OCI-LY1 (cell line): ENCODE data around the gene UTP11.

Source experiments
- H2AFZ ChIP-seq: fragments of 200-600 bp; sonication (generic), shearing (Covaris generic); 2 replicates; pipeline ENCODE4 v1.6.0; 2014; ENCODE audit warnings: antibody characterized with exemption, mild to moderate bottlenecking, low read length
- H3F3A ChIP-seq: fragments of 200-600 bp; sonication (generic), shearing (Covaris generic); 2 replicates; pipeline ENCODE4 v1.6.0; 2014; ENCODE audit warnings: mild to moderate bottlenecking, antibody characterized with exemption, low read length, moderate library complexity; ENCODE audit not compliant: insufficient read depth
- H3K27ac ChIP-seq: fragments of 200-600 bp; sonication (generic); 2 replicates; pipeline ENCODE4 v1.5.1; 2014; ENCODE audit warnings: low read length, mixed run types, mild to moderate bottlenecking, low read depth; ENCODE audit not compliant: poor library complexity, severe bottlenecking
- H3K27me3 ChIP-seq: fragments of 200-600 bp; sonication (generic); 2 replicates; pipeline ENCODE4 v1.6.0; 2014; ENCODE audit warnings: antibody characterized with exemption, mild to moderate bottlenecking, low read length, moderate library complexity; ENCODE audit not compliant: insufficient read depth
- H3K36me3 ChIP-seq: fragments of 200-600 bp; sonication (generic); 2 replicates; pipeline ENCODE4 v1.6.1; 2014; ENCODE audit warnings: mild to moderate bottlenecking, antibody characterized with exemption, low read length, moderate library complexity, mixed read lengths; ENCODE audit not compliant: insufficient read depth
- H3K4me1 ChIP-seq: fragments of 200-600 bp; sonication (generic); 2 replicates; pipeline ENCODE4 v1.5.1; 2014; ENCODE audit warnings: mild to moderate bottlenecking, low read length, moderate library complexity; ENCODE audit not compliant: insufficient read depth, severe bottlenecking
- H3K4me2 ChIP-seq: fragments of 200-600 bp; sonication (generic), shearing (Covaris generic); 2 replicates; pipeline ENCODE4 v1.6.1; 2014; ENCODE audit warnings: low read length
- H3K4me3 ChIP-seq: fragments of 200-600 bp; sonication (generic); 2 replicates; pipeline ENCODE4 v1.5.1; 2014; ENCODE audit warnings: low read length, low read depth, mild to moderate bottlenecking, mixed read lengths; ENCODE audit not compliant: poor library complexity, severe bottlenecking
- H3K79me2 ChIP-seq: fragments of 200-600 bp; shearing (Covaris generic); 2 replicates; pipeline ENCODE4 v1.6.1; 2016; ENCODE audit warnings: mixed run types, low read length, mixed read lengths; ENCODE audit not compliant: insufficient read depth
- H3K9ac ChIP-seq: fragments of 200-600 bp; sonication (generic), shearing (Covaris generic); 2 replicates; pipeline ENCODE4 v1.6.1; 2014; ENCODE audit warnings: mild to moderate bottlenecking, low read length, mixed read lengths
- H3K9me2 ChIP-seq: fragments of 200-600 bp; sonication (generic), shearing (Covaris generic); 2 replicates; pipeline ENCODE4 v1.6.1; 2014; ENCODE audit warnings: low read depth, mild to moderate bottlenecking, low read length, mixed read lengths
- H3K9me3 ChIP-seq: fragments of 200-600 bp; shearing (Covaris generic); 2 replicates; pipeline ENCODE4 v1.6.1; 2014; ENCODE audit warnings: low read length, mixed read lengths
- H4K20me1 ChIP-seq: fragments of 200-600 bp; sonication (generic), shearing (Covaris generic); 2 replicates; pipeline ENCODE4 v1.6.0; 2016; ENCODE audit warnings: mild to moderate bottlenecking, low read length; ENCODE audit not compliant: insufficient read depth
- CTCF ChIP-seq: fragments of 200-600 bp; sonication (generic), shearing (Covaris generic); IDR thresholded peaks from 2 replicates; pipeline ENCODE4 v1.5.1; 2017; ENCODE audit warnings: mild to moderate bottlenecking, antibody characterized with exemption, low read length, moderate library complexity, mixed read lengths
- EZH2 ChIP-seq: fragments of 200-600 bp; sonication (generic), shearing (Covaris generic); IDR thresholded peaks from 2 replicates; pipeline ENCODE4 v1.8.0; 2017; ENCODE audit warnings: borderline replicate concordance, mixed run types, mild to moderate bottlenecking, antibody characterized with exemption, low read length, moderate library complexity, mixed read lengths

UTP11 gene

GRCh38 chr1:38047603-38048141 lies 35.1 kb downstream of the UTP11 start:
- Histone ChIP-seq H3K27ac (no peak overlapping the region), H3K79me2 (no peaks in the 10 kb centered on the region), H3K27me3 (no peaks in the 10 kb centered on the region; the same call in 1 of the 2 replicates), H3K9me2 (no peaks in the 10 kb centered on the region), H3K4me1 (peaks cover 5% of the 10 kb centered on the region), H3K9me3 (no peaks in the 10 kb centered on the region), H3K9ac (no peak overlapping the region), H3F3A (no peaks in the 10 kb centered on the region), H3K36me3 (no peaks in the 10 kb centered on the region), H3K4me2 (no peak overlapping the region), H3K4me3 (no peak overlapping the region), H2AFZ (no peak overlapping the region), H4K20me1 (no peaks in the 10 kb centered on the region)
- TF ChIP-seq CTCF: no peak

GRCh38 chr1:38050397-38051078 lies 38.0 kb downstream of the UTP11 start:
- H3K9me3 ChIP-seq: no peaks in the 10 kb centered on the region
- no peaks in the 10 kb centered on the region for H3F3A ChIP-seq
- H2AFZ ChIP-seq: no peak overlapping the region
- no peak overlapping the region for H3K4me2 ChIP-seq
- H3K4me3 ChIP-seq: no peak overlapping the region
- no peaks in the 10 kb centered on the region for H4K20me1 ChIP-seq
- H3K27me3 ChIP-seq: no peaks in the 10 kb centered on the region; the same call in 1 of the 2 replicates
- H3K27ac ChIP-seq: no peak overlapping the region
- TF ChIP-seq CTCF: no peak
- no peak for TF ChIP-seq EZH2
- H3K36me3 ChIP-seq: no peaks in the 10 kb centered on the region
- no peaks in the 10 kb centered on the region for H3K79me2 ChIP-seq
- no peaks in the 10 kb centered on the region for H3K9me2 ChIP-seq
- peaks cover 14% of the 10 kb centered on the region for H3K4me1 ChIP-seq
- no peak overlapping the region for H3K9ac ChIP-seq

GRCh38 chr1:38051079-38051543 lies 38.6 kb downstream of the UTP11 start:
- TF ChIP-seq CTCF: no peak
- TF ChIP-seq EZH2: no peak
- H3K27ac ChIP-seq: no peak overlapping the region
- no peak overlapping the region for H3K4me2 ChIP-seq
- H3K9me2 ChIP-seq: no peaks in the 10 kb centered on the region
- no peak overlapping the region for H2AFZ ChIP-seq
- no peaks in the 10 kb centered on the region for H3K79me2 ChIP-seq
- no peaks in the 10 kb centered on the region for H3K9me3 ChIP-seq
- no peaks in the 10 kb centered on the region; the same call in 1 of the 2 replicates for H3K27me3 ChIP-seq
- peaks cover 14% of the 10 kb centered on the region for H3K4me1 ChIP-seq
- H3F3A ChIP-seq: no peaks in the 10 kb centered on the region
- no peaks in the 10 kb centered on the region for H3K36me3 ChIP-seq
- H3K4me3 ChIP-seq: no peak overlapping the region
- no peaks in the 10 kb centered on the region for H4K20me1 ChIP-seq
- no peak overlapping the region for H3K9ac ChIP-seq
